ENCODE measurements around the gene TLK1.

Gene TLK1

GRCh38 chr2:170968205-170969003, 192.3 kb downstream of the TLK1 start:
- DNase-seq (ENCODE audit: low read depth, low spot score): no peak

GRCh38 chr2:170967553-170967952, 193.1 kb downstream of the TLK1 start:
- DNase-seq (ENCODE audit: low read depth, low spot score): no peak

- no peak for DNase-seq (ENCODE audit: low read depth, low spot score)
Measured at GRCh38 chr2:170966648-170967396, 193.9 kb downstream of the TLK1 start.

- no peak for DNase-seq (ENCODE audit: low read depth, low spot score)
Measured at GRCh38 chr2:170965446-170966225, 195.1 kb downstream of the TLK1 start.

GRCh38 chr2:170963386-170963785, 197.3 kb downstream of the TLK1 start:
- no peak for DNase-seq (ENCODE audit: low read depth, low spot score)

GRCh38 chr2:170953941-170954340, 206.8 kb downstream of the TLK1 start:
- DNase-seq (ENCODE audit: low read depth, low spot score): no peak

- no peak for DNase-seq (ENCODE audit: low read depth, low spot score)
Measured at GRCh38 chr2:170950221-170950761, 210.4 kb downstream of the TLK1 start.

- no peak for DNase-seq (ENCODE audit: low read depth, low spot score)
Measured at GRCh38 chr2:170949415-170949814, 211.3 kb downstream of the TLK1 start.

- no peak for DNase-seq (ENCODE audit: low read depth, low spot score)
Measured at GRCh38 chr2:170944545-170944944, 216.1 kb downstream of the TLK1 start.

- DNase-seq (ENCODE audit: low read depth, low spot score): no peak
Measured at GRCh38 chr2:170943596-170943995, 217.1 kb downstream of the TLK1 start.

GRCh38 chr2:170943041-170943440, 217.7 kb downstream of the TLK1 start:
- no peak for DNase-seq (ENCODE audit: low read depth, low spot score)

- DNase-seq (ENCODE audit: low read depth, low spot score): no peak
Measured at GRCh38 chr2:170942615-170943014, 218.1 kb downstream of the TLK1 start.

All from activated naive CD8-positive, alpha-beta T cell treated with anti-CD3 and anti-CD28 coated beads, Interleukin-2, amount 50 U/mL, for 16 hours (primary cell).